Anterior cingulate cortex (tissue), 58 donors: ENCODE data around the gene CARD9.
A peak's percentile ranks its signal among the peaks of the same experiment; 100 is the strongest.

Experiments used
- DNase-seq, 58 donors: peaks; one replicate each; lab custom pipeline; 2025; lab: John Stamatoyannopoulos, UW

The CARD9 gene

DNA sequence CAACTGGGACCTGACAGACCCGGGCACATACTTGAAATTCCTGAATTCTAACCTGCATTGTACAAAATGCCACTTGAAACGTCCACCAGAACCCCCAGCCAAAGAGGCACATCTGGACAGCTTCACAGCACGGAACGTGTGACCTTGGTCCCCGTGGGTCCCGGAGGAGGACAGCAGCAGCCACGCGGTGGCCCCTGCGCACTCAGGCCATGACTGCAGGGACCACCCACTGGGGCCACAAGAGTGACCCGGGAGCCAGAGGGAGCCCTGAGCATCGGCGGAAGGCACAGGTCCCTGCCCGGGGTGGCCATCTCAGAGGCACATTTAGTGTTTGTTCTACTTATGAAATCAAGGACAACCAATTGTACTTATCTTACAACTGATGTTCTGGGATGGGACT is 28.6 kb upstream of the CARD9 start:
- no peak for DNase-seq

DNA sequence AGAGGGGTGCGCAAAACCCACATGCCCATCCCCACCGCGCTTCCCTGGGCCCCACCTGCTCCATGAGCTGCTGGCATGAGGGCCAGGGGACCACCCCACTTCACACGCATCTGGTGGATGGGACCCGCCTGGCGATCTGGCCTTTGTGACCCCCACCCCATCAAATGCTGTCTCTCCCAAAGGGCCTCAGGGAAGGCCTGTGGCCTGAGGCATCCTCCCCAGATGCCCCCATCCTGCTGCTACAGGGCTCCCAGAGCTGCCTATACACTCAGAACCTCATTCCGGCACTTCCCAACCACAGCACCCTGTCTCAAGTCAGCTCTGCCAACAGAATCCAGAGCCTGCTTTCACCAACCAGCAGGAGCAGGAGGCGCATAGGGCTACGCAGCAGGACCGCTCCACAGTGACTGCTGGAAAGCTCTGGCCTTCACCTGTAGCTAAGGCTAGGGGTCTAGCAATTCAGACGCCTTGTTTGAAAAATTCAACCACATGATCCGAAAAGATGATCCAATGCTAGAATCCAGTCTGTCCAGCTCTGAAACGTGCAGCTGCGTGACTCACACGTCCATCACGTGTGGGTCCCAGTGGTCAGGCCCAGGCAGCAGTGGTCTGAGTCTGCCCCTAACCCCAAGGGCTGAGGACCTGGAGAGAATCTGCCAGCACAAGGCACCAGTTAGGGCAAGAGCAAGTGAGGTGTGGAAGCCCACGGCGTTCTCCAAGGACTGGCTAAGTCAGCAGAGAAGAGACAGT is 27.9 kb upstream of the CARD9 start:
- DNase-seq: no peak

DNA sequence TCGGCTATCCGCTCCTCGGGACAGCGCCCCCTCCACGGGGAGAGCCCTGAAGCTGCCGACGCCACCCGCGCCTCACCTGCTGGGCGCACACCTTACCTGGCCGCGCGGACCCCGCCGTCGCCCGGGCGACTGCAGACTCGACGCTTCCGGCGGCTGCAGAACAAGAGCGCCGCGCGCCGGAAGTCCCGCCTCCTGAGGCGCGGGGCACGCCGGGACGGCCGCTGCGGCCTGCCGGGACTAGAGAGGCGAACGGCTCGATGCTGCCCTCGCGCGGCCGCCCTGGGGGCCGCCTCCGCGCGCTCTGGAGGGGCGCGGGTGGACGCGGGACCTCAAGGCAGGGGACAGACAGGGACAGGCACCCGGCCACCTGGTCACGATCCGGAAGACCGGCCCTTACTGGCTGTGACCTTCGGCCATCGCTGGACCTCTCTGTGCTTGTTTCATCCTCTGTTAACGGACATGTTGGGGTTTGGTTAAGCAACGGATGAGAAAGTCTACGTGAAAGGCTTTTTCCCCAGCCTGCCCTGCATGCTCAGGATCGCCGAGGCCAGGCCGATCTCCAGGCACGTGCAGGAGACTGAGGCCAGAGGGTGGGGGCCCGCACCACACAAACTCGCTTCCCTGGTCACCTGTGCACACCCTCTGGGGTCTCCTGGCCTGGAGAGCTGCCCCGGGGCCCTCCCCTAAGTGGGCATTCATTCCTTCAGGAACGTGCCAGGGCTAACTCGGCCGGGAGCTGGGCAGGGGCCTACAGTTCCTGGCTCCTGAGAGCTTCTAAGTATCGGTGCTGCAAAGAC is 26.8 kb upstream of the CARD9 start, which contains the start of gene SNAPC4:
Gene SNAPC4 (minus strand): TSS at position 133 of the 797 bp plus-strand sequence. CDS start 1,742 bp downstream, outside the sequence.
- peak in 57 of 58 donors; percentile 9 to 88 (median 70) for DNase-seq

DNA sequence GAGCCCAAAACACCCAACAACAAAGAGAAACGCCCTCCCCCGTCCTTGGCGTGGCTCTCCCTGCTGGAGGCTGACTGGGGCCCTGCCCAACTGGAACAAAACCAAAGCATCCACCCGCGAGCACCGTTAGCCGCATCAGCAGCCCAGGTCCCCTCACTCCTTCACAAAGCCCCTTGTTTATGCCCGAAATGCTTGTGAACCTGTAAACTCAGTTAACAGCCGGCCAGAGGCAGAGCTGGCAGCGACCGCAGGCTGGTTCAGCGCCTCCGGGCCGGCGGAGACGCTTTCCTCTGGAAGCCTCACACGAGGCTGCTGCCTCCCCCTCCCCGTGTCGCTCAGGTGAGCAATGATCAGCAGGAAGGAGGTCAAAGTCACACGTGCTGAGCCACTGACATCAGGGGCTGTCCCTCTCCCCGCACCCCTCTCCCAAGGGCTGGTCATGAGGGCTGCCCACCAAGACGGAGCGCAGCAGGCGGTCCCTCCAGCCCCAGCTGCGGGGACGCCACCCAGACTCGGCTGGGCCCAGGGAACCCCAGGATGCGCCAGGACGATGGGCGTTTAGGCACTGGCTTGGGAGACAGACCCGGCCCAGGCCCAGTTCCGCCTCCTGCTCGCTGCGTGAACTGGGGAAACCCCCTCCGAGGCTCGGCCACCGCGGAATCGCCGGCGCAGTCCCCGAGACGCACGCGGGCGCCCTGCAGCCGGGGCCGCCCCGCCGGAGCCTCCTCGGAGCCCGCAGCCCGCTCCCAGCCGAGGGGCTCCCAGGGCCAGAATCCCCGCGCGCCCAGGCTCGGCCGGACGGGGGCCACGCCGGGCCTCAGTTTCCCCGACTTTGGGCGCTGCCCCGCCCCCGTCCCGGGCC is 25.9 kb upstream of the CARD9 start:
- peak in 1 of 58 donors; percentile 2 for DNase-seq

DNA sequence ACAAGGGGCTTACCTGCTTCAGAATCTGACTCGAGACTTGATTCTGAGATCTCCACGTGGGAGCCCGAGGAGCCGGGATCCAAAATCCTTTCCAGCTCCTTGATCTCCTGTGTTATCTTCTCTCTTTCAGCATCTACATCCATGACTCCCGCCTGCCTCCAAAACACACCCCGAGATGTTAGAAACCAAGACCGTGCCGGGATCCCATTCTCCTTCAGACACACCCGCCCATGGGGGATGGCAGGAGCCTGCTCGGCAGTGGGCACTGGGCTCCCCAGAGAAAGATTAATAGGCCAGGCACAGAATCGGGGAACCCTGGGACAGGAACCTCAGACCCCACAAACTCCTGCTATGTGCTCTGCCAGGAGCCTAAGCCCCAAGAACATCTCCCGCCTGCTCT is 24.8 kb upstream of the CARD9 start:
- DNase-seq: no peak

DNA sequence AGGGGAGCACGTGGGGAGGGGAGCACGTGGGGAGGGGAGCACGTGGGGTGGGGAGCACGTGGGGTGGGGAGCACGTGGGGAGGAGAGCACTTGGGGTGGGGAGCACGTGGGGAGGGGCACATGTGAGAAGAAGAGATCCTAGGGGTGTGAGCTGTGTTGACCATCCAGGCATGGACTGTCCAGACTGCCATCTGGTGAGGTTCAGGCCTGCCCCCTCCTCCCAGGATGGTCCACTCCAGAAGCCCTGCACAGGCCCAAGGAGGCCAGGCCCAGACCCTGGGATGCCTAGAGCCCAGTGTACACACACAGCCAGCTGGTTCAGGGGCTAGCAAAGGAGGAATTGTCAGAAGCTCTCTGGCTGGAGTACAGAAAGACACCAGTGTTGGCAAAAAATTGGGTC is 24.2 kb upstream of the CARD9 start:
- DNase-seq: no peak

DNA sequence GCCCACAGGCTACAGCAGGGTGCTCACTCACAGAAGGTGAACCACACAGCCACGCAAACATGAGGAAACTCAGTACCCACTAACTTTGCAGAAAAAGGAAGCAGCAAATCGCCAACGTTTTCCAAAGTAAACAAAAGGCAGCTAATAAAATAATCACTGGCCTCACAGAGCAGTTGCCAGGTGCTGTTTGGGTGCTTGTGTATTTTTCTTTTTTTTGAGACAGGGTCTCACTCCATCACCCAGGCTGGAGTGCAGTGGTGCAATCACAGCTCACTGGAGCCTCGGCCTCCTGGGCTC is 22.7 kb upstream of the CARD9 start:
- no peak for DNase-seq

DNA sequence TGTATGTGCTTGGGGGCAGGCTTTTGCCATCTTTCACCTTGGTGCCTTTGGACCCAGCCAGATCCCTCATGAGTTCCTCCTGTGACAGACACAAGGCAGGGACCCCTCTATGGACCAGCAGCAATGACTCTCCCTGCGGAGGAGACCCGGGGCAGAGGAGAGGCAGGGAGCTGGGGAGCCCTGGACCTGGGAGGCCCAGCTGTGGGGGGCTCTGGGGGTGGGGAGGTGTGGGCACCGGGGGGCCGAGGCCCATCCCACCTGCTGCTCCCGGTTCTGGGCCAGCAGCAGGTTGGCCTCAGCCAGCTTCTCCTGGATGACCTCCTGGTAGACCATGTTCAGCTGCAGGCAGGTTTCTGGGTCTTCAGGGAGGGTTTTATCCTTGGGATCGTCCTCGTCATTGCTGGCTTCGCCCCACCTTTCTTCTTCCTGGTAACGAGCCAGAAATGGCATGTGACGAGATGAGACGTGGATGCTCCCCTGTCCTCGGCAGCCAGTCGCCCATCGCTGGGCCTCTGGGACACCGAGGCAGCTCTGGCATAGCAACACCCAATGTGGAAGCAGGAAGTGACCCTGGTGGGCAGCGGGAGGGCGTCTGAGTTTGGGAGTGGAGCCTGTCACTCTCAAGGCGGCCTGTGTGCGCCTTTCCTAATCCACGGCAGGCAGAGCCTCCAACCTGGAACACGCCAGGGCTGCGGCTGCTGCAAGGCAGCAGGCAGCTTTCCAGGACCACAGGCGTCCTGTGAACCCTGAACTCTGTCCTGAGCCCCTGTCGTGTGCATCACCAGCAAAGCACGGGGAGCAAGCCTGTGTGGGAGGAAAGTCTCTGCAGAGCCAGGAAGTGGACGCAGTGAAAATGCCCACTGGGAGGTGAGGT is 22.1 kb upstream of the CARD9 start:
- no peak for DNase-seq

DNA sequence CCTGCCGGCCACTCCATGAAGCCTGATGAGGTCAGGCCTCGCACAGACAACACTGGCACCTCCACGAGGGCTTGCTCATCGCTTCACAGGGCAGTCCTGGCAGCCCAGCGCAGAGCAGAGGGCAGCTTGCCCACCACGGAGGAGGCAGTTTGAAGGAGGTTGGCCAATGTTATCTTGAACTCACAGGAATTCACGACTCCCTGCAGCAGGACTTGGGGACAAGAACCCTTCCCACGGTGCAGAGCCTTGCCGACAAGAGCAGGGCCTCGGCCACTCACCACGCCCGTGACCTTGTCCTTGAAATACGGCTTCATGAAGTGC is 21.5 kb upstream of the CARD9 start:
- DNase-seq: no peak

DNA sequence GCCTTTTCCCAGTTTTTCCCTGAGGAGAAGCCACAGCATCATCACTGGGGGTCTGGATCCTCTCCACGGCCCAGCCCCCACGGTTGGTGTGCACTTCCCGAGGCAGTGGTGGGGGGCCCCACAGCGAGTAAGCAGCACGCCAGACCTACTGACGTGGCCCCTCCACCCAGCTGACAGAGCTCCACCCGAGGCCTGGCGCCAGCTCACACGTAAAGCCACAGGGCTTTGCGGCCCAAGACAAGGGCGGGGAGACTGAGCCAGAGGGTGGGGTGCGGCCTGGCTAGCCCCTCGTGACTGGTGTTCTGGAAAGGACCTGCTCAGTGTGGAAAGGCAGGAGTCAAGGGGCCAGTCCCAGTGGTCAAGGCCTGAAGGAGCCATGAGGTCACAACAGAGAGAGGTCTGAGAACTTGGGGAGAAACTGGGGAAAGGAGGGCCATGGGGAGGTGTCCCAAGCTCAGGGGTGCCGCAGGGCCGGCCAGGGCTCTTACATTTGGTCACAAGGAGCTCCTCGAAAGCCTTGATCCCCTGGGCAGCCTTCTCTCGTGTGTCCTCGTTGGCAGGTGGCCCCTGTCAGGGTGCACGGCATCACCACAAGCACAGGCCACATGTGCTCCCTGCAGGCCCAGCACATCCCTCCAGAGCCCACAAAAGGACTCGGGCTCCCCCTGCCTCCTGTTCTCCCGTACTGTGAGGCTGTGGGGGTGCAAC is 21.0 kb upstream of the CARD9 start:
- no peak for DNase-seq

DNA sequence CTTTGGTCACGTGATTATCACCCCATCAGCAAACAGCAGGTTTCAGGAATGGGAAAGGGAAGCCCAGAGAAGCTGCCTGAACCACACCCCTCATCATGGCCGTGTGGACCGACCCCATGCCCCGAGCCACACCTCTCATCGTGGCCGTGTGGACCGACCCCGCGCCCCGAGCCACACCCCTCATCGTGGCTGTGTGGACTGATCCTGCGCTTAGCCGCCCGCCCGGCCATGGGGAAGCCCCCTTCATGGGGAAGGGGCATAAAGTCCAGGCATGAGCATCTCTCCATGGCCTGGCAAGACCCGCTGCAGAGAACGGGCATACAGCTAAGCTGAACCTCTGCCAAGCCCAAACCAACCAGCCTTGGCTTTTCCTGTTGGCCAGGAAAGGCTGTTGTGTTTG is 20.1 kb upstream of the CARD9 start:
- no peak for DNase-seq

DNA sequence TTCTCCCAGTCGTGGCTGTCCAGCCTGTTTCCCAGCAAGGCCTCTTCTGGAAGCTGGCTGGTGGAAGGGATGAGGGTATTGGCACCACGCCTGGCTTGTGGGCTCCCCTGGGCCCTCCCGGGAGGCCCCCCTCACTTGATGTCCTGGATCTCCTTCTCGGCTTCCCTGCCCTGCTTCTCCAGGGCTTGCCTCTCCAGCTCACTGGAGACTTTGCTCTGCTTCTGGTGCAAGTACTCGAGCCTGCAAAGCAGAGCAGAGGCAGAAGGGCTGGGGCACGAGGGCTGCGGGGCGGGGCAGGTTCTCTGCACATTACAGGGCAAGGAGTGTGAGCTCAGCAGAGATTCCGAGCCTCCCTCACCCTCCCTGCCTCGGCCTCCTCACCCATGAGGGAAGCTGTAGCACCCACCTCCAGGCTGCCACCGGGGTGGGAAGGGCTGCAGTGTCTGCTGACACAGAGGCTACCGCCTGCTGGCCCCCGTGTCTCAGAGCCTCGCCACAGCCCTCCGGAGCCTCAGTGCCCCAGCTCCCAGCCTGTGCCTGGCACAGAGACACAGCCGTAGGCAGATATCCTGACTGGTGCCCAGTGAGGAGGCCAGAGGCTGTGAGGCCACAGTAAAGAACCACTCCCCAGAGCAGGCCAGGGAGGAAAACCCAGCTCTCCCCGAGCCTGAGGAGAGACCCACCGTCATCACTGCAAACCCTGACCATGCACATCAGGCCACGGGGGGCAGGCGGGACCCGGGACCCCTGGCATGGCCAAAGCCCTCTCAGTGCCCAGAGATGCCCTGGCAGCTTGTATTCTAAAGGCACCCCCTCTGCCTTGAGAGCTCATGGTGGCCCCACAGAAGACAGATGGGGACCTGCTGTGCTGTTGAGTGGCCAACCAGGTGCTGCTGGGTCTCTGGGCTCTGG is 19.3 kb upstream of the CARD9 start:
- peak in 1 of 58 donors; percentile 22 for DNase-seq

DNA sequence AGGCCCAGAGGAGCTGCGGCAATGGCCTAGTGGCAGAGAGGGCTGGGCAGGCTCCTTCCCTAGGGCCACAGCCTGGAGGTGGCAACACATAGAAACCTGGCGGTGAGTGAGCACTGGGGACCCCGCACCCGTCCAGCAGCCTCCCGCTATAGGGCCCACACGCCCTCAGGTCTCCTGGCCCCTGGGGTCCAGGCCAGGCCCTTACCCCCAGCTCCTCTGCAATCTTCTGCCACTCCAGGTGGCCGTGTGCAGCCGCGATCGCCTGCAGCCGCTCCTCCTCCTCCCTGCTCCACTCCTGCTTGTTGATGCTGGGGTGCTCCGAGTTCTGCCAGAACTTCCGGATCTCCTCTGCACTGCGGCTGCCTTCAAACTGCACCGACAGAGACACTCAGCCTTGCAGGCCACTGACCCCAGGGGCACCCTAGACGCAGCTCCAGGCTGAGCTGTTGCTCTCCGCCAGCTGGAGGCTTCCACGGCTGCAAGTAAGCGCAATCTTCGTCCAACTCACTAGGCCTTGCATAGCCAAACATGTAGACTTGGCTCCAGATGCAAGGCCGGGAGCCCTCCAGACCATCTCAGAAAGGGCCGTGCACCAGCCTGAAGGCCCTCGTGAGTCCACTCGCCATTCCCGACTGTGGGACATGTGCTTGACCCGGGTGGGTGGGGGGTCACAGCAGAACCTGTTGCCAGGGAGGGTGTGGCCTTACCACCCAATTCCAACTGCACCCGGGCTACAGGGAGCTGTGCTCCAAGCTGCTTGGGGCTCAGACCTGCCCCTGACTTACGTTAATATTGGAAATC is 18.5 kb upstream of the CARD9 start:
- no peak for DNase-seq

DNA sequence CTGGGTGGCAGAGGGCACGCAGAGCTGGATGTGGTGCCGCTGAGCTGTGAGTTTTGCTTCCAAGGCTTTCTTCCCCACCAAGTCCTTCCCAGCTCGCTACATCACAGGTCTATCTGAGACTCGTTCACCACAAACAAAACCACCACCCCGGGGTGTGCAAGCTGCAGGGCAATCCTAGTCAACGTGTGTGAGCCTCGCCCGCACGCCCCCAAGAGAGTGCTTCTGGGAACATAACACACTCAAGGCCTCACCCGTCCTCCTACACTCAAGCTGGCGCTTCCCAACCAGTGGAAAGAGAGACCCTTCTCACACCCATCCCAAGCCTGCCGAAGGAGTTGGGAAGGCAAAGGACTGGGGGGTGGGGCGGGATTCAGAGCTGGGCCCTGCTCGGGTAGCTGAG is 15.9 kb upstream of the CARD9 start:
- peak in 1 of 58 donors; percentile 34 for DNase-seq

DNA sequence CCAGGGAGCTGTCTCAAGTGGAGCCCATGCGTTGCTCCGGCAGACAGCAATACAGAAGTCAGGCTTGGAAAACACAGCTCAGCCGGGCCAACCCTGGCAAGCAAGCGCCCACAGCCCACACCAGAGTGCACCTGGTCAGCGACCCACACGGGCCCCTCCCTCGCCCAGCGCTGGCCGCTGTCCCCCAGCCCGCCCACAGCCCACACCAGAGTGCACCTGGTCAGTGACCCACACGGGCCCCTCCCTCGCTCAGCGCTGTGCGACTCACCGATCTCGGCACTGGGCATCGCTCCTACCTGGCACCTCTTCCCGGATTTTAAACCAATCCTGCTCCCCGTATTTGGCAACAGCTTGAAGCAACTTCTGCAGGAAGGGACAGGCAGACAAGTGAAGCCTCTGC is 13.7 kb upstream of the CARD9 start:
- DNase-seq: no peak

DNA sequence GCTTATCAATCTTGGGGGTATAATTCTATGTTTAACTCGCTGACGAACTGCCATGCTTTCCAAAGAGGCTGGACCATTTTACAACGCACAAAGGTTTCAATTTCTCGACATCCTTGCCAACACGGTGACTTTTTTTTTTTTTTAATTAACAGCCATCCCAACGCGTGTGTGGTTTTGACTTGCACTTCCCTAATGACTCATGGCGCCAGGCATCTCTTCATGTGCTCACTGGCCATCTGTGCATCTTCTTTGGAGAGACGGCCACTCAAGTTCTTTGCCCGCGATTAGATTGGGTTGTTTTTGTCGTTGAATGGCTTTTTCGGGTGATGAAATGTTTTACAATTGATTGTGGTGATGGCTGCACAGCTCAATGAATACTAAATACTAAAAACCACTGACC is 12.5 kb upstream of the CARD9 start:
- DNase-seq: no peak

DNA sequence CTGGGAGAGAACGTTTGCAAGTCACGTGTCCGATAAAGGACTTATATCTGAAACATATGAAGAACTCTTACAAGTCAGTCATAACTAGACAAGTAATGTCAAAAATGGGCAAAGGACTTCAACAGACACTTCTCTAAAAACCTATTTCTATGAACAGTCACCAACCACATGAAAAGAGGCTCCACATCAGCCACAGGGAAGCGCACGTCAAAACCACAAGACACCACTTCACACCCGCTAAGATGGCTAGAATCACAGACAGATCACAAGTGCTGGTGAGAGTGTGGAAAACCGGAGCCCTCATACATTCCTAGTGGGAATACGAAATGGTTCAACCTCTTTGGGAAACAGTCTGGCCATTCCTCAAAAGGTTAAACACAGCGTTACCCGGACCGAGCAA is 11.5 kb upstream of the CARD9 start:
- no peak for DNase-seq

DNA sequence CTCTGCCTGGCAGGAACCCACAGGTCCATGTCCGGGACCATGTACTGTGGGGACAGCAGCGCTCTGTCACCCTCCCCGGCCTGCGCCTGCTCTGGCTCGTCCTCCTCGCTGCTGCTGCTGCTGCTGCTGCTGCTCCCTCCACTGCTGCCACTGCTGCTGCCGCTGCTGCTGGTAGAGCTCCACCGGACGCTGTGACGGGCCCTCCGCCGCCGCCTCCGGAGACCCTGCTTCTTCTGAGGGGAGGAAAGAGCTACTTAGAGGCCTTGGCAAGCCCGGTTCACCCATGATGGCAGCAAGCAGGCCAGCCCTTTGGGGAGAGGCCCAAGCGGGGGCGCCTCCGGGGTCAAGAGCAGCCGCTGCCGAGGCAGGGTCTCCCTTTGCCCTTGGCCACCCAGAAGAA is 10.0 kb upstream of the CARD9 start:
- DNase-seq: no peak
